Hematopoietic multipotent progenitor cell treated with erythropoietin and hydrocortisone succinate and interleukin-3 and kit ligand, for 8 days (in vitro differentiated cells): ENCODE data around the gene BHLHE23.

Experiments
- DNase-seq: peaks from one replicate; pipeline ENCODE4 v3.0.0-alpha.2; 2015

The BHLHE23 gene

DNA sequence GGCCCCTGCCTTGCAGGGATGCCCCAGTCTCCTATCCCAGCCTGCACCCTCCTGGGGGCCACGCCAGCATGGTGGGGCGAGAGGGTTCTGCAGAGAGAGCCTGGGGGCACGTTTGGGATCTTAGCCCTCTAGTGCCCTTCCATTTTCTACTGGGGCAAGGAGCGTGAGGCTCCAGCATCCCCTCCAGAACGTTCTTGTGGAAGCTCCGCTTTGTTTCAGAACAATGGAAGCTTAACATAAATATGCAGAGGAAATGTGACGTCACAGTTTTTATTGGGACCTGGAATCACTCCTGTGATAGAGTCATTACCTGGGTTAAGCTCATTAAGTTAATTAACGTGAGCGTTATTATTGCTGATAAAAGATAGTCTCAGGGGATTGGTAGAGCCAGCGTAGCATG, 19.6 kb downstream of the BHLHE23 start:
- no peak for DNase-seq

DNA sequence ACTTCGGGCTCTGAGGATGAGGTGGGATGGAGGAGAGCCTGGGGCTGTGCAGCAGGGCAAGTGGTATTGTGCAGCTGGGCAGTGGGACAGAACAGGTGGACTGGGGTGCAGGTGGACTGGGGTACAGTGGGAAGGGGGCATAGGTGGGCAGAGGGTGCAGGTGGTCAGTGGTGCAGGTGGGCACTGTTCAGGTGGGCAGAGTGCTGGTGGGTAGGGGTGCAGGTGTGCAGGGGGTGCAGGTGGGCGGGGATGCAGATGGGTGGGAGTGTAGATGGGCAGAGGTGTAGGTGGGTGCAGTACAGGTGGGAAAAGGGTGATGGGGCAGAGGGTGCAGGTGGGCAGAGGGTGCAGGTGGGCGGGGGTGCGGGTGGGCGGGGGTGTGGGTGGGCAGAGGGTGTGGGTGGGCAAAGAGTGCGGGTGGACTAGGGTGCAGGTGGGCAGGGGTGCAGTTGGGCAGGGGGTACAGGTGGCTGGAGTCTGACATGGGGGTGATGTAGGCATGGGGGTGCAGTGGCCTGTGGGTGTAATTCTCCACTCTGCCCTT, 20.4 kb downstream of the BHLHE23 start:
- DNase-seq = no peak

DNA sequence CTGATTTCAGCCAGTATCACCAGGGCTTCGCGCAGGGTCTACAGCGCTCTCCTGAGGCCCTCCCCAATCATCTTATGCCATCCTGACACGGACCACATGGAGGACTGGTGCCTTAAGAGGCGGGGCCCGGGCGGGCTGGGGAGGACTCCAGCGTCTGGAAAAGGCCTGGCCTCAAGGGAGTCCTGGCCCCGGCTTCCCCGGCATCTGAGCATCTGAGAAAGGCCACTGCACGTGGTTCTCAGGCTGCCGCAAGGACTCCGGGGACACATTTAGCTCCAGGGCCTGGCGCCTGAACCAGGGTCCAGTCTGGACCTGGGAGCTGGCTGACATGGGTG, 21.4 kb downstream of the BHLHE23 start:
- no peak for DNase-seq

DNA sequence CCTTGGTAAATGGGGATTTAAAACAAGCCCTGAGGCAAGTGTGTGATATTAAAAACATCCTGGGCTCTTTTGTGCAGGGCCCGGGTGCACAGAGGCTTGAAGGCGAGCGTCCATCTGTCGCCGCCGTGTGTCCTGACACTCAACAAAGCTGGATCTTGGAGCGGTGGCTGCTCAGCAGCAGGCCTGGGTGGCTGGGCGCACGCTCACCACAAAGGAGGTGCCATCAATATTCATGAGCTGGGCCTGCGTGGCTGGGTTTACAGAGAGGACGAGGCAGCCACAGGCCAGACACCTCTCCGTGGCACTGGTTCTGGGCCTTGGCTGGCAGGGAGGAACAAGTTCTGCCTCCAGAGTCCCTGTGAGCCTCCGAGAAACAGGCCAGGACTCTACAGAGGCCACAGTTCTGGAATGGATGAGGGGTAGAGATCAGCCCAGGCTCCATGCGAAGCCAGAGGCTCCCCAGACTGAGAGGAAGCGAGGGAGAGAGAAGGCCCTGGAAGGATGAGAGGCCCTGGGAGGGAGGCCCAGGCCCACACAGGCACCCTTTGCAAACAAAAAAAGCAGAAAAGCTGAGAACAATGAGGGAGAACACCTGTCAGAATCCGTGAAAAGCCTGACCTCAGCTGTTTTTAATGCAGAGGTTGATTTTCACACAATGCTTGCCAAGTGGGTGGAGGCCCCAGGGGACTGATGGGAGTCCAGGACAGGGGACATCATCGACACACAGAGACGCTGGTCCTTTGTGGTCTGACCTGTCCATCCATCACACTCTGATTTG, 21.9 kb downstream of the BHLHE23 start:
- DNase-seq = no peak

DNA sequence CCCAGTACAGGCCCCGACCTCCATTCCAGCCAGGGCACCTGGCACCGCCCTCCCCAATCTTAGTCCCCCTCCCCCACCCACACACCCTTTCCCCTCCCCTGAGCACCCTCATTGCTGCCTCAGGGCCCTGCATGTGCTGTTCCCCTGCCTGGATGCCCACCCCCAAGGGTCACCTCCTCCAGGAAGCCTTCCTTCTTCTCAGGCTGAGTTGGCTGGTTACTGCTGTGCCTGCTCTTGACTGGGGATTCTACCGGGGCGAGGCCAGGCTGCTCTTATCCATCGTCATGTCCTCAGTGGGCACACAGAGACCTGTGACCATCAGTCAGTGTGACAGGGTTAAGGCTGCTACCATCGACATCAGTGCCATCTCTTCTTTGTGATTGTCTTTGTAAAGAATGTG, 23.6 kb downstream of the BHLHE23 start:
- no peak for DNase-seq

DNA sequence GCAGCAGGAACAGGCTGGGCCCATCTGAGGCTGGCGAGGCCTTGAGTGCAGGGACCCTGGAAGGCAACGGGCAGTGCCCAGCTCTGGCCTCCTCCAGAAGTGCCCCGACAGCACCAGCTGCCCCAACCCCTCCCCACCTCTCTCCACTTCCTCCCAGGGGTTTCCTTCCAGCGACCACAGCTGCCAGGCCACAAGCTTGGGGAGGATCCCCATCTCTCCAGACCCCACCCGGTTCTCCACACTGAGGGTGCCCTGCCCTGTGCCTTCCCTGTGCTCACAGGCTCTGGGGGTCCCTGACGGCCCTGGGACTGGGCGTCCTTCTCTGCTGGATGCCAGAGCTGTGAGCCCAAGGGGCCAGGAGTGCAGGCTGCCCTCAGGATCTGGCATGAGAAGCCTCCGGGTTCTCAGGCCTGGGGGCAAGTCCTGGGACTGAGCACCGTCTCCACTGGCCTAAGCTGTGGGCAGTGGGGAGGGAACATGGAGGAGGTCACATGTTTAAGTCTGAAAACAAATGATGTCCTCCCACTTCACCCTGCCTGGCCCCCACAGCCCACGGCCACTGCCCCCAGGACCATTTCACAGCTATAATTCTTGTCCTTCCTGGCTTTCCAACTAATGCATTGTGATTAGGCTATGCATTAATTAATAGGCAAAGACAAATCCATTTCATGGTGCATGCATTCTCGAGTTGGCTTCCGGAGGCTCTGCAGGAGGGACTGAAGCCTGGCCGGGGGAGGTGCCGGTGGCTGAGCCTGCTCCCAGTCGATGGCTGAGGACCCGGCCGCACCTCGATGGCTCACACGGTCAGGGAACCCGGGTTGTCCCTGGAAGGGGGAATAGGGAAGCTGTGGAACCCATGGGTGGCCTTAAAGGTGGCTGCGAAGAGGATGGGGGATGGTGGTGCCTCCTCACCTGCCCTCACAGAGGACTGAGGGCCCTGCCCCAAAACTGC, 24.4 kb downstream of the BHLHE23 start:
- no peak for DNase-seq

DNA sequence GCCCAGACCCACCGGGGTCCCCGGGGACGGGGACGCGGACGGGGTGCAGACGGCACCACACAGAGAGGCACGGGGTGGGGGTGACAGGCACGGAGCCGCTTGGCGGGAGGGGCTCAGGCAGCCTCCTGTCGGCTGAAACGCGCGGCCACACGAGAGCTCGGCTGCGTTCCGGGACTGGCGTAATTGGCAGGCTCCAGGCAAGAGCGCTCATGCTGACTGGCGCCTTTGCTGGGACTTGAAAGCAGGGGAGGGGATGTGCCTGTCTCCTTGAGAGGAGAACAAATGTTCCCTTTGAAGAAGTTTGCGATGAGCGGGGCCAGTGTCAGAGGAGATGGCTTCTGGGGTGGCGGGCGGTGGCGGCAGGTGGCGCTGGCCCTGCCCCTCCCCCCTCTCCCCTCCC, 25.8 kb downstream of the BHLHE23 start:
- DNase-seq = no peak

DNA sequence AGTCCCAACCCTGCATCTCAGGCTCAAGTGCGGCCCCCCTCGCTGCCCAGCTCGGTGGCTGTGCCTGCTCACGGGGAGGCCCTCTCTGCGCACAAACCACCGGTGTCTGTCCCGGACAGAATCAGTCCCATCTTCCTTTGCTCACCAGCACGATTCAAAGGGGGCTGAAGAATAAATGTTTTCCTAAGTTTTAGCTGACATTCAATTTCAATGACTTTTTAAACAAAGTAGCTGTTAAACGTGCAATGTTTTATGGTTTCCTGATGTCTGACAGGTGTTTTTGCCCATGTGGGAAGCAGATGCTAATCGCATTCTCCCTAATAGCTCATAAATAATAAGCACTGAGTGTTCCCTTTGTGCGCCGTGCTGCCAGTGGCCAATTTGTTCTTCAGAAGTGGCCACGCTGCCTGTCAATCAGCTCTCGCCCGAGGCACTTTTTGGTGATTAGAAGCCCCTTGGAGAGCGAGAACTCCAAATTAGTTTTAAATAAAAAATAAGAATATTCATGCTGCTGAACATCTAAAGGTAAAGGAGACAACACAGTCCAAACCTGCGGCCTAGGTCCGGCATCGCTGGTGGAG, 26.3 kb downstream of the BHLHE23 start:
- no peak for DNase-seq

DNA sequence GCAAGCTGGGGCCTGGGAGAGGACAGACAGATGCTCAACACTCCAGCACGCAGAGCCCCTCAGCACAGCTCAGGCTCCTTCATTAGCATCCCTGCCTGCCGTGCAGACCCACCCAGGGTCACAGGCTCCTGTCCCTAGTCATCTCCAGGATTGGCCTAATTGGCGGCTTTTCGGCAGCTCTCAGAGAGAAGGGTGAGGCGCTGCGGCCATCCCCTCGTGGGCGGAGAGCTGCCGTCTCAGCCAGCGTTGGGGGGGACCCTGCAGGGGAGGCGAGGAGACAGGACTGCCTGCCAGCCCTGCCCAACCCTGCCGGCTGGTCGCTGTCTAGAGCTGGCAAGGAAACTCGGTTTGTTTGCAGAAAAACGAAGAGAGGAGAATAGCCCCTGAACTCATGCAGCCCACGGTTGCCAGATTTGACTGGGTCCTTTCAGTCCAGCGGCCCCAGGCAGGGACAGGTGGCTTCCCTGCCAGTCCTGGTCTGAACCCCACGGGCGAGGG, 26.8 kb downstream of the BHLHE23 start:
- no peak for DNase-seq

DNA sequence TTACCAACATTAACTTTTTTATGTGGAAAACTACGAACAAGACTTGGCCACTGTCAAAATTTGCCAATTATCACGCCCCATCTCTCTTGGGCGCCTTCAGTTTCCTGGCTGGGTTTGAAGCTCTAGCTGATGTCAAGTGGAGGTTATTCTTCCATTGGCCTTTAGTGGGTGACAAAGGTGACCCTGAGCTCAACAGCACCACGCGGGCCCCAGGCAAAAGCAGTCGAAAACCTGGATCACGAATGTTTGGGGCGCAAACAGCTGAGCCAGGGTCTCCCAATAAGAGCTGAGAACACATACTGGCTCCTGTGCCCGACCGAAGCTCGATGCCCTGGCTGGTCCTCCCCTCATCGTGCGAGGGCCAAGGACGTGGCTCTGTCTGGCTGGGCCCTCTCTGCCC, 27.5 kb downstream of the BHLHE23 start:
- DNase-seq = no peak

DNA sequence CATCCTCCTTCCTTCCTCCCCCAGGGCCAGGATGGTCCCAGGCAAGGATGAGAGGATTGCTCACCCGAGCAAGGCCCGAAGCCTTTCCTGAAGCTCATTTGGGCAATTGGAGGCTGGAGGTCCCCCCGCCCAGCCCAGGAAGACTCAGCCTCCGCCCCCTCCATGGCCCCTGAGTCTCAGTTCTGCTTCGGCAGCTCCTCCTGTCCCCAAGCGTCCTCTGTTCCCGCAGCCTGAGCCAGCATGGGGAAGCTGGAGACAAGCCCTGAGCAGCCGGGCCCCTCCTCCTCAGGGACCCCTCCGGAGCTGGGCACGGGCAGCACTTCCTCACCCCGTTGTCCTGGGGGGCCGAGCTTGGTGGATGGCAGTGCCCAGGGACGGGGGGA, 28.2 kb downstream of the BHLHE23 start:
- DNase-seq = no peak

DNA sequence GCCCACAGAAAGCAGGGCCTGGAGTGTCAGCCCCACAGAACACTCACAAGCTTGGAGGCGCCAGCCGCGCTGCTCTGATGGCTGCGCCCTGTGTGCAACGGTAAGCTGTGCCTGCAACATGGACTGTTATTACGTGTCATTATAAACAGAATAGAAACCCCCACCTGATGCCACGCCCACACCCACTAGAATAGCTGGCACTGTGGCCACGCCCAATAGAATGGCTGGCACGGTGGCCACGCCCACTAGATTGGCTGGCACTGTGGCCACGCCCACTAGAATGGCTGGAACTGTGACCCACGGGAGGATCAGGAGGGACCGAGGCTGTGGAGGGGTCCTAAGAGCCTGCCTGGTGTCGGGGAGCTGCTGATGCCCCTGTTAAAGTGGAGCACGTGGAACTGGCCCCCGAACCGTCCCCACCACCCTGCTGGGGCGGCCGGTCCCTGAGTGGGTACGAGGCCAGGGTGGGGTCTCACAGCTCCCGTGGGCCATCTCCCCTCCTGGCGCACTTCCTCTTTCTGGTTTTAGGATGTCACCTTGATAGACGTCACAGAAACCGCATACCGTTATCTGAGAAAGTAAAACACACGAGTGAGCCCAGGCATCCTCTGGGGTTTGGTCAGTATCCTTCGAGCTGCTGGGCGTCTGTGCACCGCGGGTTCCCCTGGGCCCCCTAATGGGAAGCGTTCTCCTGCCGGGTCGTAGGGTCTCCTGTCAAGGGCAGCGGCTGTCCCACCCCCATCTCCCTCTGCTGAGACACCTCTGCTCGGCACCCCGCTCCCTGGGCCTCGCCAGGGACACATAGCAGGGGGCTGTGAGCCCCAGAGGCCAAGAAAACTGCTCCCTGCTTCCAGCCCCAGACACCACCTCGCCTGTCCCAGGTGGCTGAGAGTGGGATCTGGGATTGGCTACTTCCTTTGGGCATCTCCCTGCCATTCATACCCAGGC, 28.9 kb downstream of the BHLHE23 start:
- DNase-seq = peak; percentile 78

DNA sequence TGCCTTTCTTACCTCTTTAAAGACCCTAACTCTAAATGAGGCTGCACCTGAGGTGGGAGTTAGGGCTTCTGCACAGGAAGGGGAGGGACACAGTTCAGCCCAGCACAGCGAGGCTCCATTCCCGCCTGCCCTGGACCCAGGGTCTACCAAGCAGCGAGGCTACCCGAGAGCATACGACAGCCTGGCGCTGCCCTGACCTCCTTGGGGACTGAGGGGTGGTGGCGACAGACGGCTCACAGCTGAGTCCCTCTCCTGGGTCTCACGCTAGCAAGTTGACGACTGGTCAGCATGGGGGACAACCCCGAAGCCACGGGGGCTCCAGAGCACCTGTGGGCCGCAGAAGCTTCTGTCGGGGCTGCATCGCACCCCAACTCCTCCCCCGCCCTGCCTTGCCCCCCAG, 29.9 kb downstream of the BHLHE23 start:
- DNase-seq = no peak

DNA sequence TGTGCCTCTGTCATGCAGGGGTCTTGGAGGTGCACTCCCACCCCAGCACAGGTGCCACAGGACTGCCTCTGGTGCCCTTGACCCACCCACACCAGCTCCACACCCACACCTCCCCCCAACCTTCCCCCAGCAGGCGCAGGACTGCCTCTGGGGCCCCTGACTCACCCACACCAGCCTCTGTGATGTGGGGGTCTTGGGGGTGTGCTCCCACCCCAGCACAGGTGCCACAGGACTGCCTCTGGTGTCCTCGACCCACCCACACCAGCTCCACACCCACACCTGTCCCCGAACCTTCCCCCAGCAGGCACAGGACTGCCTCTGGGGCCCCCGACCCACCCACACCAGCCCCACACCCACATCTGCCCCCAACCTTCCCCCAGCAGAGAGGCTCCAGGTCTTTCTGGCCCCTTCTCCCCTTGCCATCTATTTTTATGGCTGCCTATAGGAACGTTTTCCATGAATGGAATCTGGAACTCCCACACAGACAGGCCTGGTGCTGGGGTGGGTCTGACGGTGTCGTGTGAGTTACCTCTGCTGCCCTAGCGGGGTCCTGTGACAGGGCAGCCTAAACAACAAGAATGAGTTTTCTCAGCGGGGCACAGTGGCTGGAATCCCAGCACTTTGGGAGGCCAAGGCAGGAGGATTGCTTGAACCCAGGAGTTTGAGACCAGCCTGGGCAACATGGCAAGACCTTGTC, 30.8 kb downstream of the BHLHE23 start:
- no peak for DNase-seq

DNA sequence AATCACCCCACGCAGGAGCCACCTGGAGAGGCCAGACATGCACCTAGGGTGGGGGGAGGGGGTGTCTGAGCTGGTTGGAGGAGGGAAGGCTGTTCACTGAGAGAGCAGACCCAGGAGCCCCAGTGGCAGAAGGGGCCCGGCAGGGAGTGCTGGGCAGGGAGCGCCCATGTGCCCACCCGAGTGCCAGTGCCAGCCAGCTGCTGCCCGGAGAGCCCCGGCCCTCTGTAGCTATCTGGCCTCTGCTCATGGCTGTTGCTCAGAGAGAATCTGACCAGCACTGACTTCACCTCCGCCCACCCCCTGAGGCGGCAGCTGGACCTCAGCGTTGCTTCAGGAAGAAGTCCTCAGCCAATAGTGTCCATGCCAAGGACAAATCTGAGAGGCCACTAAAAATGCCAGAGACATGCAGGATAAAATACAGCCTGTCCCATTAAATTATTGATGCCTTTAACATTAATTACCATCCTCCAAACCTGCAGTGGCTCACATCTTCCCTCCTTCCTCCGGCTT, 31.5 kb downstream of the BHLHE23 start:
- DNase-seq = no peak

DNA sequence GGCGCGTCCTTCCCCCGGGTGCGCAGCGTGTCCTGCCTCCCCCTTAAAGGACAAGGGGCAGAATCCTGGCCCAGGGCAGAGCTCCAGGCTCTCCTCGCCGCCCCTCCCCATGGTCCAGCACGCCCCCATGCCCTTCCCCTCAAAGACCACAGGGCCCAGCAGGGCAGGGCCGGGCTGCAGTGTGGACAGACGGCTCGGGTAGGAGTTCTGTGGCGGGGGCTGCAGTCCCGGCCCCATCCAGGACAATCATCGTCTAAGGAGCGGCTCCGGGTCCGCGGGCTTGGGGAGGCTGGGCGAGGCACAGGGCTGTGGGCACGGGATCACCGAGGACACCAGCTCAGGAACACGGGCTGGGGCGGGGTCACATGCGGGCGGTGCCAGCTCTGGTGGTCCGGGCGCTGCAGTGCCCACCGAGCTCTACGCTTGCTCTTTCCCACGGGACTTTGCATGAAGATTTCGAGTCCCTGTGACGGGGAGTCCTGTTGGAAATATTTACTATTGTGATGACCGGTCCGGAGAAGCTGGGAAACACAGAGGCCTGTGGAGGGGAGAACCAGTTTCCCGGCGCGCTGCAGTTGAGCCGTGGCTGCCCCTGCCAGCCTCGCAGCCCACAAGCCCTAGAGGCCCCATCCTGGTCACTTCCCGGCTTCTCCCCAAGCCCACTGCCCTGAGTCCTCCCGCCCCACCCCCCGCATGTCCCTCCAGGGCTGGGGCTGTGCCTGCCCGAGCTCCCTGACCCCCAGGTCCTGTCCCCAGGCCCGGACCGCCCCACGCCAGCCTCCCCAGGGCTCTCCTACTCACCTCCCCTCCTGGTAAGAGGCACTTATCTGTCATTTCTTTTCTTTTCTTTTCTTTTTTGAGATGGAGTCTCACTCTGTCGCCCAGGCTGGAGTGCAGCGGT, 33.7 kb downstream of the BHLHE23 start:
- no peak for DNase-seq

DNA sequence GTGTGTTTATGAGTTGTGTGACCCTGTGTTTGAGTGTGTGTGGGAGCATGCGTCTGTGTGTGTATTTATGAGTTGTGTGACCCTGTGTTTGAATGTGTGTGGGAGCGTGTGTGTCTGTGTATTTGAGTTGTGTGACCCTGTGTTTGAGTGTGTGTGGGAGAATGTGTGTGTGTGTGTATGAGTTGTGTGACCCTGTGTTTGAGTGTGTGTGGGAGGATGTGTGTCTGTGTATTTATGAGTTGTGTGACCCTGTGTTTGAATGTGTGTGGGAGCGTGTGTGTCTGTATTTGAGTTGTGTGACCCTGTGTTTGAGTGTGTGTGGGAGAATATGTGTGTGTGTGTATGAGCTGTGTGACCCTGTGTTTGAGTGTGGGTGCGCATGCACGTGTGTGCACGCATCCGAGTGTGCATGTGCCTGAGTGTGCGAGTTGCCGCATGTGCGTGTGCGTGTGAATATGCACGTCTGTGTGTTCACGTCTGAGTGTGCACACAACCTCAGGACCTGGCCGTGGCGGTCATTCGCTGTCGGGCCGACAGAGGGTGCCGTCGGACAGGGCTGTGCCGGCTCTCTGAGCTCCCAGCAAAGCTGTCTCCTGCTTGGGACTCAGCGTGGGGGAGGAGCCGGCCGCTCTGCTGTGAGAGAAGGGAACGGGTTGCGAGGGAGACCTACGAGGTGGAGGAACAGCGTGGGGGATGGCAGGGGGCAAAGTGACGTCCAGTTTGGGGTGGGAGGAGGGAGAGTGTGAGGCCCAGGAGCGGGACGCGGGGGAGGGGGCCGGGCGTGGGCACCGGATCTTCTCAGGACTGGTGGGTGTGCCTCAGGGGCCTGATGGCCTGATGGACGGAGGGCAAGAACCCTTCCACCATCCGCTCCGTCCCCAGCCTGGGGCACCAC, 34.6 kb downstream of the BHLHE23 start:
- peak; percentile 79 for DNase-seq

DNA sequence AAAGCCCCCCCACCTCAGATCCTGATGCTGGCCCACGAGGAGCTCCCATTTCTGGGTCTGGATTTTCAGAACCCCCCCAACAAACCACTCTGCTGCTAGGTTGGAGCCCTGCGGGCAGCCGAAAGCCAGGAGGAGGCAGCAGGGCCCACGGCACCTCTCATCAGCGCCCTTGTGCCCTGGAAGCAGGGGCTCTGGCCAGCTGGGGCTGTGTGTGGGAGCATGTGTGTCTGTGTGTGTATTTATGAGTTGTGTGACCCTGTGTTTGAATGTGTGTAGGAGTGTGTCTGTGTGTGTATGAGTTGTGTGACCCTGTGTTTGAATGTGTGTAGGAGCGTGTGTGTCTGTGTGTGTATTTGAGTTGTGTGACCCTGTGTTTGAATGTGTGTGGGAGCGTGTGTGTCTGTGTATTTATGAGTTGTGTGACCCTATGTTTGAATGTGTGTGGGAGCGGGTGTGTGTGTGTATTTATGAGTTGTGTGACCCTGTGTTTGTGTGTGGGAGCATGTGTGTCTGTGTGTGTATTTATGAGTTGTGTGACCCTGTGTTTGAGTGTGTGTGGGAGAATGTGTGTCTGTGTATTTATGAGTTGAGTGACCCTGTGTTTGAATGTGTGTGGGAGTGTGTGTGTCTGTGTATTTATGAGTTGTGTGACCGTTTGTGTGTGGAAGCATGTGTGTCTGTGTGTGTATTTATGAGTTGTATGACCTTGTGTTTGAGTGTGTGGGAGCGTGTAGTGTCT, 35.4 kb downstream of the BHLHE23 start:
- DNase-seq = no peak
